ENCODE data around the gene PARN. TPM values are rescaled to one million over a fixed set of nuclear protein-coding genes. Genes with fewer than 3 reads are reported as not detected.
"Not testable (repeated sequence)": the region's sequence is repeated elsewhere in the genome, so short reads cannot be mapped to it uniquely, and the experiment has no call there.

Gene PARN
- polyA plus RNA-seq, 1 donor from 2014 or later, result 53.5 TPM

- H3K4me3 Mint-ChIP-seq, result no peak overlapping the region
- no peaks in the 10 kb centered on the region for H3K27me3 Mint-ChIP-seq
- no peaks in the 10 kb centered on the region for H3K36me3 Mint-ChIP-seq
- H3K9me3 Mint-ChIP-seq, result no peaks in the 10 kb centered on the region
- H3K4me1 Mint-ChIP-seq, result peaks cover 9 to 23% (median 13%) of the 10 kb centered on the region in 3 donors
- peak overlapping the region in 2 of 3 donors; percentile 9 to 51 for H3K27ac Mint-ChIP-seq
Measured at GRCh38 chr16:14641206-14641605, 11.1 kb upstream of the PARN start.

- no peaks in the 10 kb centered on the region for H3K9me3 Mint-ChIP-seq
- H3K4me1 Mint-ChIP-seq, result peaks cover 11 to 27% (median 17%) of the 10 kb centered on the region in 3 donors
- no peaks in the 10 kb centered on the region for H3K27me3 Mint-ChIP-seq
- H3K27ac Mint-ChIP-seq, result peak overlapping the region in 2 of 3 donors; percentile 9 to 52
- H3K4me3 Mint-ChIP-seq, result no peak overlapping the region
- H3K36me3 Mint-ChIP-seq, result no peaks in the 10 kb centered on the region
Measured at GRCh38 chr16:14640538-14640937, 10.5 kb upstream of the PARN start.

- not testable (repeated sequence) for H3K36me3 Mint-ChIP-seq, H3K27me3 Mint-ChIP-seq, H3K27ac Mint-ChIP-seq, H3K4me3 Mint-ChIP-seq, H3K9me3 Mint-ChIP-seq
- H3K4me1 Mint-ChIP-seq, result peaks cover 25 to 42% (median 26%) of the 10 kb centered on the region in 3 donors
Measured at GRCh38 chr16:14636951-14637240, 6.8 kb upstream of the PARN start.

GRCh38 chr16:14636179-14636950, 6.3 kb upstream of the PARN start:
- not testable (repeated sequence) for H3K27me3 Mint-ChIP-seq, H3K9me3 Mint-ChIP-seq, H3K27ac Mint-ChIP-seq, H3K36me3 Mint-ChIP-seq
- H3K4me1 Mint-ChIP-seq, result peaks cover 23 to 40% (median 24%) of the 10 kb centered on the region in 3 donors
- H3K4me3 Mint-ChIP-seq, result peak overlapping the region in 1 of 4 donors; percentile 100

- Mint-ChIP-seq H3K27me3 (no peaks in the 10 kb centered on the region), H3K27ac (peak overlapping the region in 2 of 3 donors; percentile 23 to 57), H3K9me3 (no peaks in the 10 kb centered on the region), H3K4me1 (peaks cover 23 to 36% (median 24%) of the 10 kb centered on the region in 3 donors), H3K4me3 (peak overlapping the region in 1 of 4 donors; percentile 100), H3K36me3 (no peaks in the 10 kb centered on the region)
Measured at GRCh38 chr16:14635395-14636165, 5.5 kb upstream of the PARN start.

GRCh38 chr16:14634389-14634725, 4.3 kb upstream of the PARN start:
- peak overlapping the region; percentile 98 to 100 (median 100) for H3K4me3 Mint-ChIP-seq
- peak overlapping the region; percentile 58 to 99 (median 83) for H3K27ac Mint-ChIP-seq
- peaks cover 26 to 38% (median 27%) of the 10 kb centered on the region in 3 donors for H3K4me1 Mint-ChIP-seq
- peaks cover 0 to 2% (median 0%) of the 10 kb centered on the region in 3 donors for H3K9me3 Mint-ChIP-seq
- no peaks in the 10 kb centered on the region for H3K27me3 Mint-ChIP-seq
- peaks cover 2% of the 10 kb centered on the region for H3K36me3 Mint-ChIP-seq

- H3K36me3 Mint-ChIP-seq, result peaks cover 2% of the 10 kb centered on the region
- peak within 1 kb of the TSS; percentile 97 to 99 (median 98) for H3K27ac Mint-ChIP-seq
- H3K4me1 Mint-ChIP-seq, result peaks cover 31 to 44% (median 34%) of the 10 kb centered on the region in 3 donors
- H3K27me3 Mint-ChIP-seq, result no peaks in the 10 kb centered on the region
- peak within 1 kb of the TSS; percentile 98 to 100 (median 100) for H3K4me3 Mint-ChIP-seq
- peaks cover 0 to 2% (median 0%) of the 10 kb centered on the region in 3 donors for H3K9me3 Mint-ChIP-seq
Measured at GRCh38 chr16:14632693-14633569, 2.9 kb upstream of the PARN start, which contains the start of gene BFAR. TSS of gene BFAR (plus strand) at chr16:14632951. CDS start at chr16:14644347, 11,396 bp downstream.

GRCh38 chr16:14630620-14631330, 715 bp upstream of the PARN start:
- peaks cover 29 to 39% (median 30%) of the 10 kb centered on the region in 3 donors for H3K4me1 Mint-ChIP-seq
- not testable (repeated sequence) for H3K9me3 Mint-ChIP-seq
- H3K4me3 Mint-ChIP-seq, result peak overlapping the region; percentile 90 to 100 (median 98)

GRCh38 chr16:14629612-14629918, 495 bp downstream of the PARN start:
- Mint-ChIP-seq H3K4me3 (peak overlapping the region; percentile 85 to 98 (median 94)), H3K27me3 (no peaks in the 10 kb centered on the region), H3K36me3 (peaks cover 2% of the 10 kb centered on the region), H3K4me1 (peaks cover 22 to 36% (median 29%) of the 10 kb centered on the region in 3 donors), H3K9me3 (peaks cover 0 to 2% (median 0%) of the 10 kb centered on the region in 3 donors), H3K27ac (peak overlapping the region; percentile 94 to 98 (median 97))

More at GRCh38 chr16:14630620-14631330, 715 bp upstream of the PARN start:
- H3K27me3 Mint-ChIP-seq, H3K36me3 Mint-ChIP-seq: not testable (repeated sequence)
- peak overlapping the region; percentile 91 to 98 (median 97) for H3K27ac Mint-ChIP-seq

- Mint-ChIP-seq H3K9me3 (peaks cover 0 to 2% (median 0%) of the 10 kb centered on the region in 3 donors), H3K4me1 (peaks cover 18 to 34% (median 25%) of the 10 kb centered on the region in 3 donors)
Measured at GRCh38 chr16:14628806-14629611, 1.1 kb downstream of the PARN start.

GRCh38 chr16:14627078-14627477, 3.0 kb downstream of the PARN start:
- Mint-ChIP-seq H3K9me3 (peaks cover 0 to 2% (median 0%) of the 10 kb centered on the region in 3 donors), H3K4me1 (peaks cover 14 to 28% (median 14%) of the 10 kb centered on the region in 3 donors), H3K36me3 (peaks cover 4% of the 10 kb centered on the region), H3K27ac (peak overlapping the region in 1 of 3 donors; percentile 15), H3K27me3 (no peaks in the 10 kb centered on the region), H3K4me3 (peak overlapping the region in 2 of 4 donors; percentile 52 to 53)

More at GRCh38 chr16:14628806-14629611, 1.1 kb downstream of the PARN start:
- no peaks in the 10 kb centered on the region for H3K27me3 Mint-ChIP-seq
- H3K27ac Mint-ChIP-seq, result peak overlapping the region; percentile 94 to 98 (median 97)
- peaks cover 2% of the 10 kb centered on the region for H3K36me3 Mint-ChIP-seq
- H3K4me3 Mint-ChIP-seq, result peak overlapping the region; percentile 85 to 98 (median 94)

- Mint-ChIP-seq H3K36me3 (peaks cover 10% of the 10 kb centered on the region), H3K27me3 (no peaks in the 10 kb centered on the region)
Measured at GRCh38 chr16:14618566-14618965, 11.5 kb downstream of the PARN start.

GRCh38 chr16:14616280-14616679, 13.8 kb downstream of the PARN start:
- peaks cover 12% of the 10 kb centered on the region for H3K36me3 Mint-ChIP-seq

More at GRCh38 chr16:14618566-14618965, 11.5 kb downstream of the PARN start:
- Mint-ChIP-seq H3K4me3 (no peak overlapping the region), H3K9me3 (no peaks in the 10 kb centered on the region), H3K27ac (no peak overlapping the region), H3K4me1 (peaks cover 2 to 4% (median 3%) of the 10 kb centered on the region in 3 donors)

More at GRCh38 chr16:14616280-14616679, 13.8 kb downstream of the PARN start:
- H3K27me3 Mint-ChIP-seq, result no peaks in the 10 kb centered on the region
- H3K9me3 Mint-ChIP-seq, result no peaks in the 10 kb centered on the region
- H3K4me1 Mint-ChIP-seq, result peaks cover 3 to 4% (median 3%) of the 10 kb centered on the region in 3 donors
- H3K27ac Mint-ChIP-seq, result no peak overlapping the region
- no peak overlapping the region for H3K4me3 Mint-ChIP-seq

Data from IgD-negative memory B cell (primary cell).